Neural progenitor cell (in vitro differentiated cells): ENCODE data around the gene KCNJ10.

ENCODE experiments used
- CTCF ChIP-seq: fragments of 200-600 bp; sonication (generic); IDR thresholded peaks from 2 replicates; pipeline ENCODE4 v1.5.1; 2017; ENCODE audit warnings: antibody characterized with exemption, mild to moderate bottlenecking
- EZH2phosphoT487 ChIP-seq: fragments of 200-600 bp; sonication (generic); IDR thresholded peaks from 2 replicates; pipeline ENCODE4 v1.6.1; 2017; ENCODE audit warnings: antibody characterized with exemption

- TF ChIP-seq CTCF (no peak), EZH2phosphoT487 (no peak)
Measured at GRCh38 chr1:160107512-160107911, 37.6 kb upstream of the KCNJ10 start.
